ENCODE data around the gene PDCL3. TPM values are rescaled to one million over a fixed set of nuclear protein-coding genes. Genes with fewer than 3 reads are reported as not detected.

The PDCL3 gene
- total RNA-seq, 2 experiments from 2014 or later = 39.6 to 40.4 TPM

- POLR2A ChIA-PET = no interaction called here
- Mint-ChIP-seq H3K36me3 (ENCODE audit: low read depth) (no peaks in the 10 kb centered on the region), H3K9me3 (peaks cover 2% of the 10 kb centered on the region), H3K27ac (no peak overlapping the region), H3K4me1 (no peaks in the 10 kb centered on the region), H3K4me3 (no peak overlapping the region), H3K27me3 (peaks cover 3% of the 10 kb centered on the region)
- DNase-seq = no peak
- CTCF ChIA-PET = no interaction called here
Observed at GRCh38 chr2:100619951-100620350, 57.2 kb downstream of the PDCL3 start.

GRCh38 chr2:100620481-100620880 lies 57.7 kb downstream of the PDCL3 start:
- DNase-seq = no peak
- H3K36me3 Mint-ChIP-seq (ENCODE audit: low read depth) = no peaks in the 10 kb centered on the region
- H3K9me3 Mint-ChIP-seq = peaks cover 2% of the 10 kb centered on the region
- no peak overlapping the region for H3K27ac Mint-ChIP-seq
- POLR2A ChIA-PET = no interaction called here
- H3K4me3 Mint-ChIP-seq = no peak overlapping the region
- peaks cover 3% of the 10 kb centered on the region for H3K27me3 Mint-ChIP-seq
- H3K4me1 Mint-ChIP-seq = no peaks in the 10 kb centered on the region
- CTCF ChIA-PET = no interaction called here

GRCh38 chr2:100621371-100621951 lies 58.7 kb downstream of the PDCL3 start:
- peaks cover 6% of the 10 kb centered on the region for H3K27me3 Mint-ChIP-seq
- peaks cover 2% of the 10 kb centered on the region for H3K9me3 Mint-ChIP-seq
- DNase-seq = no peak
- no peaks in the 10 kb centered on the region for H3K36me3 Mint-ChIP-seq (ENCODE audit: low read depth)
- H3K4me1 Mint-ChIP-seq = no peaks in the 10 kb centered on the region
- no peak overlapping the region for H3K27ac Mint-ChIP-seq
- no peak overlapping the region for H3K4me3 Mint-ChIP-seq
- ChIA-PET POLR2A (no interaction called here), CTCF (no interaction called here)

GRCh38 chr2:100623033-100623715 lies 60.4 kb downstream of the PDCL3 start:
- peaks cover 5% of the 10 kb centered on the region for H3K27me3 Mint-ChIP-seq
- POLR2A ChIA-PET = no interaction called here
- H3K27ac Mint-ChIP-seq = no peak overlapping the region
- H3K9me3 Mint-ChIP-seq = peaks cover 2% of the 10 kb centered on the region
- H3K36me3 Mint-ChIP-seq (ENCODE audit: low read depth) = no peaks in the 10 kb centered on the region
- H3K4me1 Mint-ChIP-seq = peaks cover 7% of the 10 kb centered on the region
- no peak for DNase-seq
- H3K4me3 Mint-ChIP-seq = no peak overlapping the region
- CTCF ChIA-PET = no interaction called here

- peaks cover 5% of the 10 kb centered on the region for H3K27me3 Mint-ChIP-seq
- DNase-seq = no peak
- peaks cover 12% of the 10 kb centered on the region for H3K4me1 Mint-ChIP-seq
- H3K36me3 Mint-ChIP-seq (ENCODE audit: low read depth) = no peaks in the 10 kb centered on the region
- ChIA-PET CTCF (no interaction called here), POLR2A (no interaction called here)
- peaks cover 2% of the 10 kb centered on the region for H3K9me3 Mint-ChIP-seq
- H3K4me3 Mint-ChIP-seq = no peak overlapping the region
- no peak overlapping the region for H3K27ac Mint-ChIP-seq
Observed at GRCh38 chr2:100623930-100624329, 61.1 kb downstream of the PDCL3 start.

GRCh38 chr2:100624536-100624935 lies 61.7 kb downstream of the PDCL3 start:
- no peak overlapping the region for H3K4me3 Mint-ChIP-seq
- CTCF ChIA-PET = no interaction called here
- H3K27ac Mint-ChIP-seq = no peak overlapping the region
- H3K9me3 Mint-ChIP-seq = peaks cover 2% of the 10 kb centered on the region
- POLR2A ChIA-PET = no interaction called here
- H3K27me3 Mint-ChIP-seq = peaks cover 5% of the 10 kb centered on the region
- peaks cover 12% of the 10 kb centered on the region for H3K4me1 Mint-ChIP-seq
- no peaks in the 10 kb centered on the region for H3K36me3 Mint-ChIP-seq (ENCODE audit: low read depth)
- no peak for DNase-seq

- Mint-ChIP-seq H3K4me1 (peaks cover 23% of the 10 kb centered on the region), H3K9me3 (peaks cover 1% of the 10 kb centered on the region), H3K27me3 (peaks cover 5% of the 10 kb centered on the region), H3K36me3 (ENCODE audit: low read depth) (no peaks in the 10 kb centered on the region), H3K4me3 (no peak overlapping the region), H3K27ac (no peak overlapping the region)
- ChIA-PET CTCF (interaction anchor here (0.7 to 2.6 kb wide), 3 partner anchors 13 to 46 kb away, joined by 3 to 7 read pairs (median 3); no protein-coding TSS in a partner anchor), POLR2A (no interaction called here)
- DNase-seq = no peak
Observed at GRCh38 chr2:100625717-100626116, 62.9 kb downstream of the PDCL3 start.

Other genes with a start within 250 kb of the PDCL3 start
- under 1 TPM; 0.08 to 0.10 TPM for gene LONRF2, start 240.5 kb upstream of the PDCL3 start, total RNA-seq
- 1 to 10 TPM; 2.1 to 3.1 TPM for gene CHST10, start 145.3 kb upstream of the PDCL3 start, total RNA-seq
- not detected for gene NMS, start 92.5 kb upstream of the PDCL3 start, total RNA-seq